ENCODE measurements around the gene GPR35.
A peak's percentile ranks its signal among the peaks of the same experiment; 100 is the strongest.

GPR35 gene, protein sequence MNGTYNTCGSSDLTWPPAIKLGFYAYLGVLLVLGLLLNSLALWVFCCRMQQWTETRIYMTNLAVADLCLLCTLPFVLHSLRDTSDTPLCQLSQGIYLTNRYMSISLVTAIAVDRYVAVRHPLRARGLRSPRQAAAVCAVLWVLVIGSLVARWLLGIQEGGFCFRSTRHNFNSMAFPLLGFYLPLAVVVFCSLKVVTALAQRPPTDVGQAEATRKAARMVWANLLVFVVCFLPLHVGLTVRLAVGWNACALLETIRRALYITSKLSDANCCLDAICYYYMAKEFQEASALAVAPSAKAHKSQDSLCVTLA

DNA sequence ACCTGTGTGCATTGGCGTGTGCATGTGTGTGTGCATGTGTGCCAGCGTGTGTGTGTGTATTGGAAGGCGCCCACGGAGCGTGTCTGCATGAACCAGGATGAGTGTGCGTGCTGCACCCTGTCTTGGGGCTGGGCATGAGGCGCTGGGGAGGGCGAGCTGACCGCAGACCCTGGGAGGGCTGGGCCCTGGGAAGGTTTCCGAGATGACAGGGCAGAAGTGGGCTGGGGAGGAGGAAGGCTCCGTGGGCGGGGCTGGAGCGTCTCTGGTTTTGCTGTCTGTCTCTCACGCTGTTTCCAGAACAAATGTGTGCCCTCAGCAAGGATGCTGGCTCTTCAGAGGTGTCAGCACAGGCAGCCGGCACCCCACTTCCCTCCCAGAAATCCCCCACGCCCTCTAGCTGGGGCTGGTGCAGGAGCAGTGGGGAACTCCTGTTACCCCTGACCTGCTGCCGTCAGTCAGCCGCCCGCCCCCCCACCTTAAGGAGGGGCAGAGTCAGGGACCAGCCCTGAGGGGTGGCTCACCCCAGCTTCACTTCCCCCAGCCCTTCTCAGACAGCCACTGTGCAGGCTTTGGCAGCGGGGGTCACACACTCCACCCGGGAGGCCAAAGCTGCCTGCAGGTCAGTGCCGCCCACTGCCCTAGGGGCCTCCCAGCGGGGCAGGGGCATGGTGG, at the start of gene GPR35:
GPR35 (plus strand) TSS at position 531 of the 672 bp plus-strand sequence. CDS start 4,473 bp downstream, outside the sequence.
- DNase-seq = peak; percentile 65

DNA sequence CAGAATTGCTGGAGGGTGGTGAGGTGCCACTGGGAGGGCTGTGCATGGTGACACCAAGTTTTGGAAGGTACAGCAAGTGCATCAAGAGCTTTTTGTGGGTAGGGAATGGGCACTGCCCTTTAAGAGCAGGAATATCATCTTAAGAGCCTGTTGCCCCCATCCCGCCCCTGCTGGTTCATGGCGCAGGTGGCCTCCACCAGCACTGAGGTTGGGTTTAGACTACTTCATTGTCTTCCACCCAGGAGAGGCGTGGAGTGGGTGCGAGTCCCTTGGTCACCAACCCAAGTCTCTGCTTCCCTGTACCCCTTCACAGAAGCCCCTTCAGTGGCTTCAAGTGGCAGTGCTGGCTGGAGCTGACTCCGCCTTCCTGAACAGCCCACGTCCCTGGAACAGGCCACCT, 49.2 kb upstream of the GPR35 start:
- no peak for DNase-seq

DNA sequence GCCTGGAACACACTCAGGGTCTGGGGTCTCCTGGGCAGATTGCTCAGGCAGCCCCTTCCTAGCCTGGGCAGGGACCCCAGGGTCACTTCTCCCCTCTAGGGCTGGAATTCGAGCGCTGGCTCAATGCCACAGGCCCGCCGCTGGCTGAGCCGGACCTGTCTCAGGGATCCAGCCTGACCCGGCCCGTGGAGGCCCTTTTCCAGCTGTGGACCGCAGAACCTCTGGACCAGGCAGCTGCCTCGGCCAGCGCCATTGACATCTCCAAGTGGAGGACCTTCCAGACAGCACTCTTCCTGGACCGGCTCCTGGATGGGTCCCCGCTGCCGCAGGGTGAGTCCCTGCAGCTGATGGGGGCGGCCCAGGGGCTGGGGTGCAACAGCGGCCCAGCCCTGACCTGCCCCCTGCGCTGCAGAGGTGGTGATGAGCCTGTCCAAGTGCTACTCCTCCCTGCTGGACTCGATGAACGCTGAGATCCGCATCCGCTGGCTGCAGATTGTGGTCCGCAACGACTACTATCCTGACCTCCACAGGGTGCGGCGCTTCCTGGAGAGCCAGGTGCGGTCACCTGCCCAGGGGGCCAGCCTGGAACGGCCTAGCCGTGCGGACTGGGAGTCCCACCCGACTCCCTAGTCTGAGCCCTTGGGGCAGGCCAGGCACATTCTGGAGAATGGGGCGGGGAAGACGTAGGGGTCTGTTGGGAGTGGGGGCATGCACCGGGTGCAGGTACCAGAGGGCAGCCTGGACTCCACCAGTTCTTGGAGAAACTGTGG, 48.7 kb upstream of the GPR35 start:
- no peak for DNase-seq

DNA sequence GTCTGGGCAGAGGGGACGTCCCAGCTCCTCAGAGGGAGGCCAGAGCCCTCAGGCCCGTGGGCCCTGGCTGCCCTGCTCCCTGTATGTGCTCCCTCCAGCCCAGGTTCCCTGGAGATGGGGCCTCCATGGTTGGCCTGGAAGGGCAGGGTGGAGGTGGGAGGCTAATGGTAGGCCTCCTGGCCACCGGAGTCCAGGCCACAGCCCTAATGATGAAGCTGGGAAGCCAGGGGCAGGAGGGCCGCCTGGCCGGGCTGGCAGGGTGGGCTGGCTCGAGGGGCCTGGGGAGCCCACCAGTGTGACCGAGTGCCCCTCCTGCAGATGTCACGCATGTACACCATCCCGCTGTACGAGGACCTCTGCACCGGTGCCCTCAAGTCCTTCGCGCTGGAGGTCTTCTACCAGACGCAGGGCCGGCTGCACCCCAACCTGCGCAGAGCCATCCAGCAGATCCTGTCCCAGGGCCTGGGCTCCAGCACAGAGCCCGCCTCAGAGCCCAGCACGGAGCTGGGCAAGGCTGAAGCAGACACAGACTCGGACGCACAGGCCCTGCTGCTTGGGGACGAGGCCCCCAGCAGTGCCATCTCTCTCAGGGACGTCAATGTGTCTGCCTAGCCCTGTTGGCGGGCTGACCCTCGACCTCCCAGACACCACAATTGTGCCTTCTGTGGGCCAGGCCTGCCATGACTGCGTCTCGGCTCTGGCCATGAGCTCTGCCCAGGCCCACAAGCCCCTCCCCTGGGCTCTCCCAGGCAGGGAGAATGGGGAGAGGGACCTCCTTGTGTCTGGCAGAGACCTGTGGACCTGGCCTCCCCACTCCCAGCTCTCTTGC, 47.8 kb upstream of the GPR35 start:
- no peak for DNase-seq

DNA sequence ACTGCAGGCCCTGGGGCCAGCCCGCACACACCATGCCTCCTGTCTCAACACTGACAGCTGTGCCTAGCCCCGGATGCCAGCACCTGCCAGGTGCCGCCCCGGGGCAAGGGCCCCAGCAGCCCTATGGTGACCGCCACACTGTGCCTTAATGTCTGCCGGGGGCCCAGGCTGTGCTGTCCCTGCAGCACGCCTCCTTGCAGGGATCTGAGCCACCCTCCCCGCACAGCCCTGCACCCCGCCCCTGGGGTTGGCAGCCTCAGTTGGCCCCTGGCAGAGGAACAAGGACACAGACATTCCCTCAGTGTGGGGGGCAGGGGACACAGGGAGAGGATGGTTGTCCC, 47.2 kb upstream of the GPR35 start:
- DNase-seq = no peak

DNA sequence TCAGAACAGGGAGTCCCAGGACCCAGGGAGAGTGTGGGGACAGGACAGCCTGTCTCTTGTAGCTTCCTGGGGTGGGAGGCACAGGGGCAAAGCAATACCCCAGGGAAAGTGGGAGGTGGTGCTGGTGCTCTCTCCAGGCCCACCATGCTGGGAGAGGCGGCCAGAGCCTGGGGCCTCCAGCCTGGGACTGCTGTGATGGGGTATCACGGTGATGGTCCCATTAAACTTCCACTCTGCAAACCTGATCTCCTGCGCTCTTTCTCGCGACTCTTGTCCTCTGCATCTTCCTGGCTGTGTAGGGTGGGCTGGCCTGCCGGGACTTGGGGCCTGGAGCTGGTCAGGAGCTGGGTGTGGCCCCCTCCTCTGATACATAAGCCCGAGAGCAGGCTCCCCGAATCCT, 46.8 kb upstream of the GPR35 start:
- DNase-seq = no peak

DNA sequence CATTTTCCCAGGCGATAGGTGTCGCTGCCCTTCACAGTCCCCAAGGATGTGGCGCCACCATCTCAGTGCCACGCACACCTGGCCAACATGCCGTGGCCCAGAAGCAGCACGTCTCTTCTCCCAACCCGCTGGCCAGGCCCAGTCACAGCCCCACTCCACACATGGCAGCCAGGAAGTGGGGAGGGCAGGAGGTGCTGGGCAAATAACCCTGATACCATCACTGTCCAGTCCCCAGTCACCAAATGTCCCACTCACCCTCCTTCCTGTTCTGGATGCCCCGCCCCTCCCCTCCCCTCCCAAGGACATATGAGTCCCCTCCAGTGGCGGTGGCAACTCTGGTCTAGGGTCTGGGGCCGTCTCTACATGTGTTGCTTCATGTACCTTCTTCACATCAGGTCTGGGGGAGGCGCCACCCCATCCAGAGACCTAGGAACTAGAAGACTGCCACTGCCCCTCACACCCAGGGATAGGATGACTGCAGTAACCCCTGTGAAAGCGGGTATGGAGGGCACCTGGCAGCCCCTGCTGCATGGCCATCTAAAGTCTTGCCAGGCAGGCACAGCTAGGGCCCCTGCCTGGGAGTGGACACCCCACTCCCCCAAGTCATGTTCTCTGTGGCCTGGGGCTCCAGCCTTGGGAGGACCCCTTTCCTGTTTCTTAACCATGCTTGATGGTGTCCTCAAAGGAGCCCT, 46.1 kb upstream of the GPR35 start:
- DNase-seq = no peak

DNA sequence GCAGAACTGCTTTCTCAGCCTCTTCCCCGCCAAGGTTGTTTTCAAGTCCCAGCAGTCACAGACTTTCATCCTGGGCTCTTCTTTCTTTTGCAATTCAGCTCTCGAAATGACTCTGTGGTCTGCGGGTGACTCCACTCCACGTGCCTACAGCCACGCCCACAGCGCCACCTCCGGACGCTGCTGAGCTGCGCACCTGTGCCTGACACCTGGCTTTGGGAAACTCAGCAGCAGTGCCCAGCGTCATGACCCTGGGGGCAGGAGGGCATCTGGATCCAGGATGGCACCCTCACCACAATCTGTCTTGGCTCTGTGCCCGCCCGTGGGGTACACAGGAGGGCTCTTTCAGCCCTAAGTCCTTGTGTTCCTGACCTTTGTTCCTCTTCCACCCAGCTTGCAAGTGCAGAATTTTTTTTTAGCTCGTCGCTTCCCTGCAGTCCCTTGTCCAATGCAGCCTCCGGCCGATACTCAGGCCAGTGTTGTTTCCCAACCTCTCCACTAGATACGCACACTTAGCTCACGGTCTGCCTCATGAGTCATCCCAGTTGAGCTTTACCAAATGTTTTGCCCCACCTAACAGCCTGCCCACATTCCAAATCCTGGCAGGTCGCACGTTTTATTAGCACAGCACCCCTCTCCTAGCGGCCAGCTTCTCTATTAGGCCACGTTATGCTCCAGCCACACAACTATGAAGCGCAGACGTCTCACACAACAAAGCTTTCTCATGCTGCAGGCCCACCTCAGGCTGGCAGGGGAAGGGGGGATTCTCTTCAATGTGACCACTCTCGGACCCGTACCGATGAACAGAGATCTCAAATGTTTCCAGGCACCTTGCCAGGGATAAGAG, 45.3 kb upstream of the GPR35 start:
- DNase-seq = peak; percentile 93

DNA sequence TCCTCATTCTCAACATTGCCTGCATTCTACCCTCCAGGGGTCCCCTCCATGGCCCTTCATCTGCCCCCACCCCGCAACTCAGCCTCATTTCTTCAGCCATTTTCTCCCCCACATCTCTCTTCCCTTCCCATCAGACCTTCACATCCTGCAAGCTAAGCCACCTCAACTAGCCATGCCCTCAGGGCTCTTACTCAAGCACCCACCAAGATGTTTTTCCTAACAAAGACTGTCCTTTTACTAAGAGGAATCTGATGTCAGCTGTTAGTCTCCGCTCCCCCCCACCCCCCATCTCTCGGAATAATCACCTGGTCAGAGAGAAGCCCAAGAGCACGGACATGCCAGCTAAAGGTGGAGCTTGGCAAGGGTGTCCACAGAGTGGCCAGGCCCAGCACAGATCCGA, 43.5 kb upstream of the GPR35 start:
- peak; percentile 19 for DNase-seq

DNA sequence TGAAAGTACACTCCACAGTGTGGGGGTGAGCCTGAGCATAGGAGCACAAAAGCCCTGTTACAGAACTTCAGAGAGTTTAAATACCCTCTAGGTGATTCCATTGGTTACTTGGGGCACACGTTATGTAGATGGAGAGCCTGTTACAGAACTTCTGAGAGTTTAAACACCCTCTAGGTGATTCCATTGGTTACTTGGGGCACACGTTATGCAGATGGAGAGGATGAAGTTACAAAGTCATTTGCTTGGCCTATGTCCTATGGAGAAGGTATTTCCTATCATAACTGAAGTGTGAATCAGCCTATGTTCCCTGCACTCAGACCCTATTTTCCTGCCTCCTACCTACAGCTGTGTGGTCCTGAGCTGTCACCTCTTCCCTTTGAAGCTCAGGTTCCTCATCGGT, 42.5 kb upstream of the GPR35 start:
- peak; percentile 27 for DNase-seq

DNA sequence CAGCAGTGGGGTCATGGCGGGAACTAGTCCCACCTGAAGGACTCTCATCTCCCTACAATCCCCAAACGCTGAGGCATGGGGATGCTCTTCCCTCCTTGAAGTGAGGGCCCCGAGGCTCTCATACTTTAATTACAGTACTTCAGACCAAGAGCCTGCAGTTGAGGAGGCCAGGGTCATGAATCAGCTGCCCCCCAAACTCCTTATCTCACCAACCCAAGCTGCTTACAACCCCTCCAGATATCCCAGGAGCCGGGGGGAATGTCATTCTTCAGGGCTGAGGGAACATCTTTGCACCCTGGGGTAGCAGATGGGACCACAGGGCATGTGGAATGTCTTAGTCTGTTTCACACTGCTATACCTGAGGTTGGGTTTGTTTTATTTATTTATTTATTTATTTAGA, 41.5 kb upstream of the GPR35 start:
- DNase-seq = no peak

DNA sequence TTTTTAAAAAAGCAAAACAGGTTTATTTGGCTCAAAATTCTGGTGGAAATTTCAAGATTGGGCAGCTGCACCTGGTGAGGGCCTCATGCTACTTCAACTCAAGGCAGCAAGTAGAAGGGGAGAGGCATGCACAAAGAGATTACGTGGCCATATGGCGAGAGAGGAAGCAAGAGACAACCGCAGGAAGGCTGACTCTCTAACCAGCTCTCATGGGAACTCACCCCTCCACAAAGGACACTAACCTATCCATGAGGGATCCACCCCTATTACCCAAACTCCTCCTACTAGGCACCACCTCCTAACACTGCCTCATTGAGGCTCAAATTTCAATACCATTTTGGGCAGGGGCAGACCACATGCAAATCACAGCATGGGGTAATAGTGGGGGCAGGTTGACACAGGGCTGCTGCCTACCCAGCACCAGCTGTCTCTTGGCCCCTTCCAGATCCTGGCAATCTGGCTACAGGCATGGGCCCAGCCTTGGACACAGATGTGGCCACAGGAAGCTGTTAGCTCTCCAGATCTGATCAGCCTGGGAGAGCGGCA, 40.7 kb upstream of the GPR35 start:
- DNase-seq = peak; percentile 26

DNA sequence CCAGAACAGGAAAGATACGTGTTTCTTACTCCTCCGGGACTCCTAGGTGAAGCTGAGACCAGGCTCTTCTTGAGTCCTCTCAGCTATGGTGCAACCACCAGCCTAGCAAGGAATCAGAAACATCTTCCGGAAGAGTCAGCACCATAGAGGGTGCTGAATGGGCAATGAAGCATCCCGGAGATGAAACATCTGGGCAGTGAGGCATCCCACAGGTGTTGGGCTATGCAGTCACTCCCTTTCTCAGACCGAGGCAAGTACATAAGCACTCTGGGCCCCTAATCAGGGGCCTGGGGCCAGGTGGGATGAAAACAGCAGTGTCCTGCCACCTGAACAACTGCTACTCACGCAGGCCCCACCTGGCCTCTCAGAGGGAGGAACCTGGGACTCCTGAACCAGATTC, 40.2 kb upstream of the GPR35 start:
- DNase-seq = no peak

DNA sequence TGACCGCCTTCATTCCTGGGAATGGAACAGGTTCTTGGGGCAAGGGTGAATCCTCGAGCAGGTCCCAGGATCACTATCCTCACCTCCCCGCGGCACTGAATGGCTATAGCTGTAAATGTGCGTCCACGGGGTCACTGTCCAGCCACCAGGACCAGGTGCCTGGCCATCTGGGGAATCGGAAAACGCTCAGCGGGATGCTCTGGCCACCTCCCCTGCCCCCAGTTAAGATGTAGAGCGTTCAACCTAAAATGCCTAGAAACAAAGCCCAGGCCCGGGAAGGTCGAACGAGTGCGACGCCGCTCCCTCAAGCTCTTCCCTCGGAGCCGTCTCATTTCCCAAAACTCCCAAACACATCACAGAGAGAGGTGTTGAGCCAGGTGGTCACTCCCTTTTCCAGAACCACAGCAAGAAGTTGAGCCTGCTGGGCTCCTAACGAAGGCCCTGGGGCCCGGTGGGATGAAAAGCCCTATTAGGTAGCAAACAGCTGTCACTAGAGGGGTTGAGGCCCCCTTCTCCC, 39.5 kb upstream of the GPR35 start:
- no peak for DNase-seq

DNA sequence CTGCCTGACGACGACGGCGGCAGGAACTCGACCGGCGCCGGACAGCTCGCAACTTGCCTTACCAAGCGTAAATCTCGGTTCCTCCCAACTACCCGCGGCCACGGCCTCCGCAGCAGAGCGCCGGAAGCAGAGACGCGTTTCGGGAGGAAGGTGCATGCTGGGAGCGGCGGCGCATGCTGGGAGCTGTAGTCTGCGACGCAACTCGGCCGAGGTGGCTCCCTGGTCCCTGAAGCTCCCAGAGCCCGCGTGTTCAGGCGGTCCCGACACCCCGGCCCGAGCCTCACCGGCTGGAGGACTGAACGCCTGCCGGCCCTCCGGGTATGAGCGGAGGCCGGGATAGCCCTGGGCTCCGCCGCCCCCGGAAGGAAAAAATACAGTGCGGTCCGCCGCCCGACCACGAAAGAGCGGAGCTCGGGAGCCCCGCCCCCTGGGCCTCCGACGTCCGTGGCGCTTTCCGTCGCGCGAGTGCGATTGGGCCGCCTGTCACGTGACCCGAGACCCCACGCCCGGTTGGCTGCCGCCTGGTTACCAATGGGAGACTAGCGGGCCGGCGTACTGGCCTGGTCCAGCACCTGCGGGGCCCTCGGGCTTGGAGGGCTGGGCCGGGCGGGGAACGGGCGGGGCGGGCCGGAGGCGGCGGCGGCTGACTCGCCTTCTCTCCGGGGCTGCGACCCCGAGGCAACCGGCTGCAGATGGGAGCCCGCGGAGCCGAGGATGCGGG, 38.9 kb upstream of the GPR35 start, which contains the start of gene CAPN10:
CAPN10 (plus strand) TSS at position 537 of the 721 bp plus-strand sequence; CDS start at position 715, 178 bp downstream.
- DNase-seq = peak; percentile 98

DNA sequence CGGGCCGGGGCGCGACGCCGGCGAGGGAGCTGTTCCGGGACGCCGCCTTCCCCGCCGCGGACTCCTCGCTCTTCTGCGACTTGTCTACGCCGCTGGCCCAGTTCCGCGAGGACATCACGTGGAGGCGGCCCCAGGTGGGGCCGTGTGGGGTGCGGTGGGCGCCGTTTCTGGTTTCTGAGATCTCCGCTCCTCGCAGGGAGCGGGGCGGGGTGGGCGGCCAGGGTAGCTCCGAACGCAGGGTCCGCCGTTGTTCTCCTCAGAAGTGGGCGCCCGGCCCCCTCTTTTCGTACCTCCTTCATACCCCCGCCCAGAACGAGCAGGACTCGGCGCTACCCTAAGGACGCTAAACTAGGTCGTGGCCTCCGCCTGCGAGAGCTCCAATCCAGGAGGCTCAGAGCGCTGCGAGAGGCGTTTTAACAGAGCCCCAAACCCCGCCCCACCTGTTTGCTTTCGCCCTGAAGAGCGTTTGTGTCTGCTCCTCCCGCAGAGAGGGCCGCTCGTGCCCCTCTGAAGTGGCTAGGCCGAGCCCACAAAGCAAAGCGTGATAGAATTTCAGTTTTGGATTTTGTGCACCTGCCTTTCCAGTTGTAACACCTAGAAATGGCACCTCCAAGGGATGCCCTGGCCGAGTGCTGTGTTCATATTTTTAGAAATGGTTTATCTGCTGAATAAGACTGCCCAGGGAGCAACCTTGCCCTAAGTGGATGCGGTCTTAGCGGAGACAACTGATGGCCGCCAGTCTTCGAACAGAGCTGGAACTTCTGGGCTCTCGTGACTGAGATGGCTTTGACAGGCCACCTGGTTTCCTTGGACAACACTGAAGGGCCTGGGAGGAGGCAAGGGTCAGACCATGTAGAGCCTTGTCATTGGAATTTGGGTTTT, 38.1 kb upstream of the GPR35 start:
- no peak for DNase-seq

DNA sequence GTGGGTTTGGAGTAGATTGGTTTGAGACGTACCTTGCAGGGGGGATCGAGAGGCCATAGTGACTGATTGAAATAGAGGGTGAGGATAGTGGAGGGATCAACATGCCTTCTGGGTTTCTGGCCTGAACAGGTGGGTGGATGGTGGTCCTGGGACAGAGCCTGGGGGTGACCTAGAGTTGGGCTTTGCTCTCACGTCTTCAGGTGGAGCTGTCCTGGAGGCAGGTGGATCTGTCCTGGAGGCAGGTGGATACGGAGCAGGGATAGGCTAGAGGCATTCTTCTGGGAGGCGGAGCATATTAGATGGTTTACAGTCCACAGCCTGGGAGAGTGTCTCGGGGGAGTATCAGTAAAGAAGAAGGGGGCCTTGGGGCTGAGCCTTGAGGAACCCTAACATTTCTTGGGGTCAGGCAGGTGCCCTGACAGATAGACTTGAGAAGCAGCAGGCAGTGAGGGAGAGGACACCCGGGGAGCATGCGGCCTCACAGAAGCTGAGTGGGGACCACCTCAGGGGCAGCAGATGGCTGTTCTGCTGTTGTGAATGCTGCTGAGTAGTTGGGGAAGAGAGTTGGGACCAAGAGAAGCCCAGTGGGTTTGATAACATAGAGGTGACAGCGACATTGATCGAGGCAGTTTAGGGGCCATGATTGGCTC, 37.1 kb upstream of the GPR35 start:
- DNase-seq = no peak

DNA sequence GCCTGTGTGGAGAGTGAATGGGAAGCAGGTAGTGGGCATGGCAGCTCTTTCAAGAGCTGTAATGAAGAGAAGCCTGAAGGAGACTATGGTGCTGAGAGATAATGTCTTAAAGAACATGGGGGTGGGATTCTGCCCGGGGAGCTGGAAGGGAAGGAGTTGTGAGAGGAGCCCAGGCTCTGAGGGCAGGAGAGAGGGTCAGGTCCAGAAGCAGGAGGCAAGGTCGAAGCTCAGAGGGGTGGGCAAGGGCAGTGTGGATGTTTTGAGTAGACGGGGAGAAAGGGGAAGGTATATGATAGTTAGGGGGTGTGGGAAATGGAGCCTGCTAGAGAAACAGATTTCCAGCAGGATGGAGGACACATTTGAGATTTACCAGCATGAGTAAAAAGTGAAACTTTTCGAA, 36.6 kb upstream of the GPR35 start:
- no peak for DNase-seq

DNA sequence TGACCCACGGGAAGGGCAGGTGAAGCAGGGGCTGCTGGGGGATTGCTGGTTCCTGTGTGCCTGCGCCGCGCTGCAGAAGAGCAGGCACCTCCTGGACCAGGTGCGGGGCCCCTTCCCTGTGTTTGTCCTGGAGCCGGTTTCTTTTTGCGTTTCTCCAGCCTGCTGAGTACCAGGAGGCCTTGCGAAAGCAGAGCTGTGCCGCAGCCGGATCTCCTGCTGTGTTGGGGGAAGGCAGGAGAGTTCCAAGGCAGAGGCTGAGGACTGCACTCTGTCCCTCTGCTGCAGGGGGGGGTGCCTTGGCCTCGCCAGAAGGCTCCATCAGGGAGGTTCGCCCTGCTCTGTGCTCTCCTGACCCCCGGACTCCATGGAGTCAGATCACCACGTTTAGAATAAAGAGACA, 35.9 kb upstream of the GPR35 start:
- DNase-seq = no peak

All from NCI-H226 (cell line).